NCI-H1092 (cell line): ENCODE measurements around the gene BCAP31.
"Not testable (repeated sequence)": the region's sequence is repeated elsewhere in the genome, so short reads cannot be mapped to it uniquely, and the experiment has no call there.

ENCODE experiments used
- DNase-seq: peaks from one replicate; lab custom pipeline; 2025; lab: John Stamatoyannopoulos, UW

Gene BCAP31

DNA sequence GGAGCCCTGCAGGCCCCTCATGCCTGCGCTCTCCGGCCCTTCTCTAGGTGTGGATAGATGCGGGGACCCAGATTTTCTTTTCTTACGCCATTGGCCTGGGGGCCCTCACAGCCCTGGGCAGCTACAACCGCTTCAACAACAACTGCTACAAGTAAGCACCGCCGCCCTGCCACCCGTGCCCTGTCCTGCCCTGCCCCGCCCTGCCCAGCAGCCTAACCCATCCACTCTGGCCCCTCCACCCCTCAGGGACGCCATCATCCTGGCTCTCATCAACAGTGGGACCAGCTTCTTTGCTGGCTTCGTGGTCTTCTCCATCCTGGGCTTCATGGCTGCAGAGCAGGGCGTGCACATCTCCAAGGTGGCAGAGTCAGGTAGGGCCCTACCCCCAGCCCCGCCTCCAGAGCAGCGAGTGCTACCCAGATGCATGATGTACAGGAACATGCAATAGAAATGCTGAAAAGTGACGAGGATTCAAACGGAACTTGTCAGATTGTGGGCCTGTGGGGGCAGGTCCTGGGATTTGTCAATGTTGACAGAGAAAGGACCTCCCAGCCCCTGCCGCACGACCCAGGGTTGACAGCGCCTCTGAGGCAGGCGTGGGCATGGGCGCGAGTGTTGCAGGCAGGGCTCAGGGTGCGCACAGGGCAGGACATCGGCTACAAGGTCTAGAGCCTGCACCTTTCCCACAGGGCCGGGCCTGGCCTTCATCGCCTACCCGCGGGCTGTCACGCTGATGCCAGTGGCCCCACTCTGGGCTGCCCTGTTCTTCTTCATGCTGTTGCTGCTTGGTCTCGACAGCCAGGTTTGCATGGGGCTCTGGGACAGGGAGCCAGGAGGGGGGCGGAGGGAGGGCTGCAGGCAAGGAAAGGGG lies 30.7 kb downstream of the BCAP31 start:
- DNase-seq = no peak

DNA sequence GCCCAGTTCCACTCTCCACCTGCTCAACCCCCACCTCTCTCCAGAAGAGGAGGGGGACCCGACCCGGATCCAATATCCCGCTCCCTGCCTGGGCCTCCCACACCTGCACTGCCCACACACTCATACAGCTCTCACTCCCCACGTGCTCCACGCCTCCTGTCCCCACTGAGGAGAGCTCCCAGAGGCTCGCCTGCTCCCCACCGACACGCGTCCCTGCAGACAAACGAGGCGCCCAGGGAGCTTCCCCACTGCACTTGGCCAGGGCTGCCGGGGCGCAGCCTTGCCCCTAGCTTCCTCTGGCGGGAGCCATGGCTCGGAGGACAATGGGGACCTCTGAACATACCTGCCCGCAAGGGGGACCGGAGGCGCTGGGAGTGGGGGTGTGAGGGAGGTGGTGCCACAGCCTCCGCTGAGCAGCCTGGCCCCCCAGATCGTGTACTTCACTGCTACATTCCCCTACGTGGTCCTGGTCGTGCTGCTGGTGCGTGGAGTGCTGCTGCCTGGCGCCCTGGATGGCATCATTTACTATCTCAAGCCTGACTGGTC lies 31.5 kb downstream of the BCAP31 start:
- DNase-seq = peak; percentile 12

DNA sequence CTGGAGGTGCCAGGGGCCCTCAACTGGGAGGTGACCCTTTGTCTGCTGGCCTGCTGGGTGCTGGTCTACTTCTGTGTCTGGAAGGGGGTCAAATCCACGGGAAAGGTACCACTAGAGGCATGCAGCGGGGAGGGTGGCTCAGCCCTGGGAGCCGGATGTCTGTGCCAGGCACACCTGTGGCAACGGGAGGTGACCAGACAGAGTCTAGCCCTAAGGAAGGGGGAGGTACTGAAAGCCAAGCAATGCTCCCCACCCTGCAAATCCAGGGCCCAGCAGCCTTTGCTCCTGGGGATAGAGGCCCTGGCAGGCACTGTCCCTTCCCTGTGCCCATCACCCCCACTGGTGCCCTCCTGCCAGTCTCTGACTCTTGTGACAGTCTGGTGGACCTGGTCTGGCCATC lies 32.2 kb downstream of the BCAP31 start:
- no peak for DNase-seq

DNA sequence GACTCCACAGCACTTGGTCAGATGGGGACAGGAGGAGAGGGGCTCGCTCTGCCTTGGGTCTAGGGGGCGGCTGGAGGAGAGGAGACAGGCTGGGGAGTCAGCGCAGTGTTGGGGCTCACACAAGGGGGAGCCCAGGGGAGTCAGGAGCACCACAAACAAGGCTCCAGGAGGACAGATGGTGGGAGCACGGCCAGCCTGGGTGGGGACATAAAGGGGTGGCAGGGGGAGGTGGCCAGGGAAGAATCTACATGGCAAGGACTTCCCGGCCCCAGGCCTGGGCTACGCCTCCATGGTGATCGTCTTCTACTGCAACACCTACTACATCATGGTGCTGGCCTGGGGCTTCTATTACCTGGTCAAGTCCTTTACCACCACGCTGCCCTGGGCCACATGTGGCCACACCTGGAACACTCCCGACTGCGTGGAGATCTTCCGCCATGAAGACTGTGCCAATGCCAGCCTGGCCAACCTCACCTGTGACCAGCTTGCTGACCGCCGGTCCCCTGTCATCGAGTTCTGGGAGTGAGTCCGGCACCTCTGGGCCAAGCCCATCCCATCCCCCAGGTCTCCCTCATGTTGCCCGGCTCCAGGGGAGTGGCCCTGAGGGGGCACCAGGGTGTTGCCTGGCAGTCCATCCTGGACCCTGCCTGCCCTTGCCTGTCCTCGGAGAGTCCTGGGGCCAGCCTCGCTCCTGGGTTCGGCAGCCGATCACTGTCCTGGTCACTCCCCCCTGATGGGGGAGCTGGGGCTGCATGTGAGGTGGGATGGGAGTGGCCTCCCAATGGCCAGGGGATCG lies 33.0 kb downstream of the BCAP31 start:
- DNase-seq = not testable (repeated sequence)

DNA sequence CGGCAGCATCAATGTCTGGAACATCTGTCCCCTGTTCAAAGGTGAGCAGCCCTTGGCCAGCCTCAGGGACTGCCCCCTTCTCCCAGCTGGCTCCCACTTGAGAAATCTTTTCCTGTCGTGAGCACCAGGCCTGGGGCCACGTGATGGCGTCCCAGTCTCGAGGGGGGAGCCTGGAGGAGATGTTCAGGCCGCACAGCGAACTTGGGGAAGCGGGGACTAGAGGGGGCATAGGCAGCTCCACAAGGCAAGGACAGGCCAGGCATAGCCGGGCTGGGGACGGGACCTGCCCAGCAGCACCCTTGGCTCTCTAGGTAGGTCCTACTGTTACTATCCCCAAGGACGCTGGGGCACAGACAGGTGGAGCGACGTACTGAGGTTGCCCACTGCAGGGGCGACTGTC lies 33.7 kb downstream of the BCAP31 start:
- no peak for DNase-seq

DNA sequence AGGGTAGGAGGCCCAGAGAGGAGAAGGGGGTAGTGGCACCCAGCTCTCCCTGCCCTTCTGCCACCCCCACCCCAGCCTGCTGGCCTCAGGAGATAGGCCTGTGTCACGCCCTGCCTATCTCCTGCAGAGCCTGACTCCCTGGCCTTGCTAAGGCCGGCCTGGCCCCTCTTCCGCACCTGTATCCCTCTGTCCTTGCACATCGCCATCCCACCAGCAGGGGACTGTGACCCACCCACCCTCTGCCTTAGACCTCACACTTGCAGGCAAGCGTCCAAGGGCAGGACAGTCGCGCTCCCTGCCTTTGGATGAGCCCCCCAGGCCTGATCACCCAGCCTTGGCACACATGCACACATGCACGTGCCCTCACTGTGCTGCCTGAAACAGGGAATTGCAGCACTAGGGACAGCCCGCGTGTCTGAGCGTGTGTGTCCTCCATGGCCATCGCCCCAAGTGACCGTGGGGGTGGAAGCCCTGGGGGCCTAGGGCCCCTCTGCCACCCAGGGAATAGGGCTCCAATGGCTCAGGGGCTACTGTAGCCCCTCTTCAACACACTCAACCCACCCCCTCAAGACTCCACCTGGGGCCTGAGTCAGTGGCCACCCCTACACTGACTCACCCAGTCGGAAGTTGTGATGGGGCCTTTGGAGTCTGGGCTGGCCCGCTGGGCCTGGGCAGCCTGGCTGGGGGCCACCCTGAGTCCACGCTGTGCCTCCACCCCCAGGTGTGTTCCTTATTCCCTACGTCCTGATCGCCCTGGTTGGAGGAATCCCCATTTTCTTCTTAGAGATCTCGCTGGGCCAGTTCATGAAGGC lies 34.3 kb downstream of the BCAP31 start:
- DNase-seq = no peak

DNA sequence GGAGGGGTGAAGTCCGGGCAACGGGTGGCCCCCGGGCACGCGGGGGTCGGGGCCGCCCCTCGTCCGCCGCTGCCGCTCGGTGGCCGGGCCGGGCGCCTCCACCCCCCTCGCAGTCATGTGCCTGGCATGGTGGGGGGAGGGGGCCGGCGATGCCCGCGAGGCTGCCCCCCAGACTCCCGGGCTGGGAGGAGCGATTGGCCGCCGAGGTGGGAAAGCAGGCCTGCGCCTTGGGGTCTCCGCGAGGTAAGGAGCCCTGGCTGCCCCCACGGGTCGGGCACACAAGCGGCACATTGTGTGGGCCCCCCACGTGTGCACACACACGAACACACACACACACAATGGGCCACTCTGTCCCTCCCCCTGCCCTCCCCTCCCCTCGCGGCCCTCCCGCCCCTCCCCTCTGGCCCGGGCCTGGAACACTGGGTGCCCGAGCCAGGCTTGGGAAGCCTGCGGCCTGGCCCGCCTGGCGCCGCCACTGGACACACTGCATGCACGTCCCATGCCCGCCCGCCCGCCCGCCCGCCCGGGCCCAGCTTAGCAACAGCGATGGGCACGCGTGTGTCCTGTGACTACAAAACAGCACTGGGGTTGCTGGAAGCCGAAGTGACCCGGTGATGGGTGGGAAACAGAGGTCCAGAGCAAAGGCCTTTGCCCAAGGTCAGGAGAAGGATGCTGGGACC lies 35.1 kb downstream of the BCAP31 start:
- DNase-seq = no peak

DNA sequence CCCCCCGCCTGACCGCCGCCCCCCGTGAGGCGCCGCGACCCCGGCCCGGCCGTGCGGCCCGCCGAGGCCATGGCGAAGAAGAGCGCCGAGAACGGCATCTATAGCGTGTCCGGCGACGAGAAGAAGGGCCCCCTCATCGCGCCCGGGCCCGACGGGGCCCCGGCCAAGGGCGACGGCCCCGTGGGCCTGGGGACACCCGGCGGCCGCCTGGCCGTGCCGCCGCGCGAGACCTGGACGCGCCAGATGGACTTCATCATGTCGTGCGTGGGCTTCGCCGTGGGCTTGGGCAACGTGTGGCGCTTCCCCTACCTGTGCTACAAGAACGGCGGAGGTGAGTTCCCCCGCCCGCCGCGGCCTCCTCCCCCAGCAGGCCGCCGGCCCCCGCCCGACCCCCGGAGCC lies 35.7 kb downstream of the BCAP31 start:
- no peak for DNase-seq

DNA sequence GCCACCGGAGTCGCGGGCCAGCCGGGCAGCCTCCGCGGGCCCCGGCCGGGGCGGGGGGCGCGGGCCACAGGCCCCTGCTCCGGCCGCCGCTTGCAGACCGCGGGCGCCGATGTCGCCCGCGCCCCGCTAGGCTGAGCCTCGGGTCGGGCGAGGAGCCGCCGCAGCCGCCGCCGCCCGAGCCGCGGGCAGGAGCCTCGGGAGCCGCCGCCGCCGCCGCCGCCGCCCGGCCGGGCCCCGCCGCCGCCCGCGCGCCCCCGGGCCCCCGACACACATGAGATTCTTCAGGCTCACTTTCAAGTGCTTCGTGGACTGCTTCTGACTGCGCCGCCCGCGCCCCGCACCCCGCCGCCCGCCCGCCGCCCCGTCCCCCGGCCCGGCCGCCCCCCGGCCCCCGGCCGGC lies 36.1 kb downstream of the BCAP31 start:
- DNase-seq = no peak

DNA sequence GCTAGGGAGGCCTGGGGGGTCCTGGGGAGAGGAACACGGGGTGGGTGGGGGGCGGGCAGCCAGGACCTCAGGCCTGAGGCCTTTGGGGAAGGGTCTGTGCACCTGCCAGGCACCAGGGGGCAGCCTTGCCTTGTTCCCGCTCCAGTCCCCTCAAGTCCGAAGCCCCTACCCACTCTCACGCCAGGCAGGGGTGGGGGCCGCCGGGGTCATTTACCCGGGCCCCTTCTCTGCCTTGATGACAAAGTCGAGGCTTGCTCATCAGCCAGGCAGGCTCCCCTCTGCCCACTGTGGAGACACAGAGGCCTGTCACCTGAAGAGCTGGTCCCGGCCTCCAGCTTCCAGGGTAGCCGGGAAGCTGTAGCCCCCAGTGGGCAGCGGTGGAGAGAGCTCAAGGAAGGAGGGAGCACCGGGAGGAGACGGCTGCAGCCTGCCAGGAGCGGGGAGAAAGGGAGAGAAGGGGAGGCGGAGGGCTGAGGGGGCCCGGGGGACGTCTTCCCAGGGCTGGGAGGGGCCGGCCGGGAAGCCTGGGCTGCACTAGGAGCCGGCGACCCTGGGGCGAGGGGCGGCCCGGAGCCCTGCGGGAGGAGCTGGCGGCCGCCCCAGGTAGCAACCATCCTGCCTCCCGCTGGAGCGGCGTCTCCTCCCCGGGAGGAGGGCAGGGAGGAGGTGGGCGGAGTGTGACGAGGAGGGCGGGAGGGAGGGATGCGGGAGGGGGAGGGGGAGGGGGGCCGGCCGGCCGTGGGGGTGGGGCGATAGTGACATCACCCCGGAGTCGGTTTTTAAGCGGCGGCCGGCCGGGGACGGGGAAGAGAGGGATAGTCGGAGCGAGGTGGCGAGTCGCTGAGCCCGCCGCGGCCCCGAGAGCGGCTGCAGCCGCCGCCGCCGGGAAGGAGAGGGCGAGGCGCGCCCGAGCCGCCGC lies 36.8 kb downstream of the BCAP31 start, which contains the start of gene SLC6A8:
Gene SLC6A8 (plus strand): TSS at position 806 of the 919 bp plus-strand sequence. CDS start 649 bp downstream, outside the sequence.
- DNase-seq = peak; percentile 61

DNA sequence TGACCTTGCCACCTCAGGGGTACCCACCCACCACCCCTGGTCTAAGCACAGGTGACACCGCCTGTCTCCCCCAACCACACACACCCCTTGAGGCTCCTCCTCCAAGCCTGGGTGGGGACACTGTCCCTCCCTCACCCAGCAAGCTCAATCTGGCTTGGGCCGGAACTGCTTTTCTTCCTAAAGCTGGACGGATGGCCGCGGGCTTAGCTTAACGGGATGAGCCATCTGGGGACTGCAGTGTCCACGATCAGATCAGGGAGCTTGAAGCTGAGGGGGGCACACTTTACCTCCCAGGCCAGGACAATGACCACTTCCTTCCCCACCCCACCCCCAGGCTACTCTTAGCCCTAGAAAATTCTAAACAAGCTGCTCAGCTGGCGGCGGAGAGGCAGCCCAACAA lies 37.5 kb downstream of the BCAP31 start:
- no peak for DNase-seq

DNA sequence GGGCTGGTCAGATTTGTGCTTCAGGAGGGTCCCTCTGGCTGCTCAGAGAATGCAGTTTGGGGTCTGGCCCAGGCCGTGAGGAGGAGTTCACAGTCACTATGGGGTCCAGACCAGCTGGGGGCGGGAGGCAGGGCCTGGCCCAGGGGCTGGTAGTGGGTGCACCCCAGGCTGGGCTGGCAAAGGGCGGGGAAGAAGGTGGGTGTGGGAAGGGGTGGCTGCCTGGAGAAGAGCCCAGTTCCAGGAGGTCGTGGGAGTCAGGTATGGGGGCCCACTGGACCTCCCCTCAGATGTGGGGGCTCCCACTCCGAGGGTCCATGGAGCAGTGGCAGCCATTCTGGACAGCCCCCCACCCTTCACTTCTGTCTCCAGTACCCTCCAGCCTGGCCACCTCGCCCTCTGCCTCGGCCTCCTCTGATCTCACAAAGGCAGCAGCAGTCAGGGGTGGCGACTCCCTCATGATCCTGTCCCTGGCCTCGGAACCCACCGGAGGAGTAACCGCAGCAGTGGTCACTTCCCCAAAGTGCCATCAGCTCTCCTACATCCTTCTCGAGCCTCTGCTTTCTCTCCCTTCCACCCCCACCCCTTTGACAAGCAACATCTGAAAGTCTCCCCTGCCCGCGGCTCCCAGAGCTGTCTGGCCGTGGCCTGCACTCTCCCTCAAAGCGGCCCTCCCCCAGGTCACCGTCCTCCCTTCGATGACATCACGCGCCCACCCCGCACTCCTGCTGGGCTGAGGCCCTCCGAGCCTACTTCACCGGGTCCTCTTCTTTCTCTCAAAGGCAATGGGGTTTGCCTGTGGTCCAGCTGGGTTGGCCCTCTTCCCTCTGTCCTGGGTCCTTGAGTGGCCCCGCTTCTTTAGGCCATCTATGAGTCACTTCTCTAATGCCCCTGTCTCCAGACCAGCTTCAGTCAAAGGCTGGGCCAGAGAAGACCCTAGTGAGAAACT lies 38.2 kb downstream of the BCAP31 start:
- no peak for DNase-seq

DNA sequence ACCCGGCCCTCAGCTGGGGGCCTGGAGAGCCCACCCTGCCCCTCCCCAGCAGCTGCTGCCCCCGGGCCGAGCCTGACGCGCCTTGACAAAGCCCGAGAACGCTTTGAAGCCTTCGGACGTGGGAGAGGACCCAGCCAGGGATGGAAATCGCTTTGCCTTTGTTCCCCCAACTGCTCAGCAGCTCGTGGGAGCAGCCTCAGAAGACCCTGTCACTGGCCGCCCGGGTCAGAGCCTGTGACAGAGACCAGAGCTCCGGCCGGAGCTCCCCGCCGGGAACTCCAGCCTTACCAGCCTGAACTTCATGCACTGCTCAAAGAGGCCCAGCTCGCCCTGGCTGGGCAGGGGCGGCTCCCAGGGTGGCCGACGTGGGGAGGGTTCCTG lies 39.0 kb downstream of the BCAP31 start:
- DNase-seq = no peak

DNA sequence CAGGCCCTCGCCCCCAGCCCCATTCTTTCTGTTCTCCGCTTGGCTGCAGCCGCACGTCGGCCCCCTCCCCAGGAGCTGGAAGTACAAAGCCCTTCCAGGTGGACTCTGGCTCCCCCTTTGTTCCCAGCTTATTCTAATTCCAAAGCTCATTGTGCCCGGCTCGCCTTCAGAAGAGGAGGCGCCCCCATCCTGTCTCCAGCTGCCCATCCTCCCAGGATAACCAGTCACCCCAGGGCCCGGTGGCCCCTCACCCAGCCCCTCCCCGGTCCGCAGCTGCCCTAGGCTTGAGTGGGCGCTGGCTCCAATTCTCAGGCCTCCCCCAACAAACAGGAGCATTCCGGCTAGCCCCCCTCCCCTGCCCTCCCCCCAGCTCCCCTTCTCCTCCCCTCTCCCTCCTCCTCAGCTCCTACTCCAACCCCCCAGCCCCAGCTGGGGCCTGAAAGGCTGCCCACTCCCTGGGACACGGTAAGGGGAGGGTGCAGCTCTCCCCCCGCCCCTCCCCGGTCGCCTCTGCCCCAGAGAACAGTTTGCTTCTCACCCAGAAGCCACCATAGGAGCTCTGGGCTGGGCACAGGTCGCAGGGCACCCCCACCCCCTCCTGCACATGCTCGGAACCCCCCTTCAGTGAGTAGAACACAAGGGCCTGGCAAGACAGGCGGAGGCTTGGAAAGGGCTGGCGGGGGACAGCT lies 39.6 kb downstream of the BCAP31 start:
- no peak for DNase-seq

DNA sequence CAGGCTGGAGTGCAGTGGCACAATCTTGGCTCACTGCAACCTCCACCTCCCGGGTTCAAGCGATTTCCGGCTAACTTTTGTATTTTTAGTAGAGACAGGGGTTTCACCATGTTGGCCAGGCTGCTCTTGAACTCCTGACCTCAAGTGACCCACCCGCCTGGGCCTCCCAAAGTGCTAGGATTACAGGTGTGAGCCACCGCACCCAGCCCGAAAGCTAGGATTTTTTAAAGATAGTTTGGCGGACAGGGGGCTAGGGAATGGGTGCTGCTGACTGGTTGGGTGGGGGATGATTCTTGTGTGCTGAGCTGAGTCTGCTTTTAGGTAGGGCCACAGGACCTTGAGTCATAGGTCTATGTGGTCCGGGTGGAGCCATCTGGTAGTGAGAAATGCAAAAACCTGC lies 40.7 kb downstream of the BCAP31 start:
- DNase-seq = not testable (repeated sequence)

DNA sequence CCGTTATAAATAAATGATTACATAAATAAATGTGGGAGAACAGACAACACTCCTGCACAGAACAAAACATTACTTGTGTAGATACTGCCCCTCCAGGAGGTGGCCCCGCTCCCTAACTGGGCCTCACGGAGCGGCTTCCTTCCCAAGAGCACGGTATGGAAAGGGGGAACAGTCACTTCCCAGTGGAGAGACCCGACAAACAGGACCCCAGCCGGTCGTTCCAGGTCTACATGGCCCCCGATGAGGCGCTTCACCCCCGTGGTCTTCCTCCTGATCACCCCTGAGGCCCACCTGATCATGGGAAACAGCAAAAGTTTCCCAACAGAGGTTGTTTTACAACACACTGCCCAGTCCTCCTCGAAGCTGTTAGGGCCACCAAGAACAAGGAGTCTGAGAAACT lies 43.0 kb downstream of the BCAP31 start:
- no peak for DNase-seq

DNA sequence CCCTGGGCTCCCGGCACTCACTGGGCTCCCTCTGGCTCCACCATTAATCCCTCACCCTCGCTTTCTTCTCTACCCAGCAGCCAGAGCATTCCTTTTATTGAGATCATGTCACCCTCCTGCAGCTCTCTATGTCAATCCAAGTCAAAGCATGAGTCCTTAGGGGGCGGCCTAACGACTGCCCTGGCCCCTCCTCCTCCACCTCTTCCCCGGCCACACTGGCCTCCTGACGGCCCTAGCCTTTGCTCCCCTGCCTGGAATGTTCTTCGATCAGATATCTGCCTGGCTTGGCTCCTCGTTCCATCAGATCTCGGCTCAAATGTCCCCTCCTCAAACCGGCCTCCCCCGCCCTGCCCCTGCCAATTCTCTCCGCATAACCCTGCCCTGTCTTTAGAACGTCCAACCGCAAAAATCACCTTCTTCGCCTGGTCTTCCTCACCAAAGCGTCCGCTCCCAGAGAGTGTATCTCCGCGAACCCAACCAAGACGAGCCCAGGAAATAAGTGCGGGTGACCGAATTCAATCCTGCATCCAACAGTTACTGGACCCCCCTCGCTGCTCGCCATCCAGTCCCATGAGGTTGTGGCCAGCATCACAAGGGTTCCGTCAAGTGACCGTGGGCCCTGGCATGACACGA lies 49.9 kb downstream of the BCAP31 start:
- no peak for DNase-seq
